ENCODE data around the gene C10orf90.

DNA sequence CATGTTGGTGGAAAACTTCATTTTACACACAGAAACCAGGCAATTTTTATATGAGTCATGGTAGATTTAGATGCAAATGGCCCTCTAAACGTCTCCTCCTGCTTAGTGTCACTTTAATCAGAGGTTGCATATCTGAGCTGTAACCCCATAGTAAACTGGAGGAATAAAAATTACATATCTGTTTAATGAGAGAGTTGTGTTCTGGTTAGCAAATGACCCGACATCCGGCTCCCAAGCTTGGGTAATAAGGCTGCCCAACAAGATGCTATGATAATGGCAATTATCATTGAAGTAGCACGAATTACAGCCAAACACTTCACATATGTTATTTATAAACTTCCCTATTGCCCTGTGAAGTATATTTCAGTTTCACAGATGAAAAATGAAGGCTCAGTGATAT, 271.6 kb downstream of the C10orf90 start:
- TF ChIP-seq, protein P1, sequence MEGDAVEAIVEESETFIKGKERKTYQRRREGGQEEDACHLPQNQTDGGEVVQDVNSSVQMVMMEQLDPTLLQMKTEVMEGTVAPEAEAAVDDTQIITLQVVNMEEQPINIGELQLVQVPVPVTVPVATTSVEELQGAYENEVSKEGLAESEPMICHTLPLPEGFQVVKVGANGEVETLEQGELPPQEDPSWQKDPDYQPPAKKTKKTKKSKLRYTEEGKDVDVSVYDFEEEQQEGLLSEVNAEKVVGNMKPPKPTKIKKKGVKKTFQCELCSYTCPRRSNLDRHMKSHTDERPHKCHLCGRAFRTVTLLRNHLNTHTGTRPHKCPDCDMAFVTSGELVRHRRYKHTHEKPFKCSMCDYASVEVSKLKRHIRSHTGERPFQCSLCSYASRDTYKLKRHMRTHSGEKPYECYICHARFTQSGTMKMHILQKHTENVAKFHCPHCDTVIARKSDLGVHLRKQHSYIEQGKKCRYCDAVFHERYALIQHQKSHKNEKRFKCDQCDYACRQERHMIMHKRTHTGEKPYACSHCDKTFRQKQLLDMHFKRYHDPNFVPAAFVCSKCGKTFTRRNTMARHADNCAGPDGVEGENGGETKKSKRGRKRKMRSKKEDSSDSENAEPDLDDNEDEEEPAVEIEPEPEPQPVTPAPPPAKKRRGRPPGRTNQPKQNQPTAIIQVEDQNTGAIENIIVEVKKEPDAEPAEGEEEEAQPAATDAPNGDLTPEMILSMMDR (IDR thresholded peaks at IDR 0.05; ENCODE audit: control extremely low read depth in 1 of 3, insufficient read depth in 1 of 3, low read depth in 1 of 3, low read length in 3 of 3), result no peak
- TF ChIP-seq JUN (IDR thresholded peaks at IDR 0.05; ENCODE audit: low read depth, low read length), result no peak
- no peak for TF ChIP-seq EZH2 (IDR thresholded peaks at IDR 0.05; ENCODE audit: low read depth, low read length, severe bottlenecking)
- no peak for TF ChIP-seq CHD1 (IDR thresholded peaks at IDR 0.05; ENCODE audit: low read depth, low read length)
- no peak for TF ChIP-seq EP300 (IDR thresholded peaks at IDR 0.05; ENCODE audit: borderline replicate concordance in 1 of 2, low read depth in 2 of 2, low read length in 2 of 2)
- no peak for TF ChIP-seq NANOG (IDR thresholded peaks at IDR 0.05; ENCODE audit: insufficient read depth, low read depth, low read length, poor library complexity, severe bottlenecking)

Data from H1 (cell line).